CD4-positive, CD25-positive, alpha-beta regulatory T cell (primary cell): Measurements from ENCODE around the gene TRIM10. TPM values are rescaled to one million over a fixed set of nuclear protein-coding genes. Genes with fewer than 3 reads are reported as not detected.
A peak's percentile ranks its signal among the peaks of the same experiment; 100 is the strongest.

ENCODE experiments used
- ATAC-seq, 2 donors: fragments of 150-1000 bp; cut with Tn5 transposase; one replicate each; pipeline ENCODE4 v1.10.0; 2021; ENCODE audit warnings: low read depth in 2 of 2, moderate number of reproducible peaks in 2 of 2, moderate library complexity in 1 of 2
- DNase-seq, 3 donors: peaks; one replicate each; pipeline versions ENCODE4 v3.0.0 to v3.0.0-alpha.2; 2012 to 2022; ENCODE audit warnings: mixed read lengths in 1 of 3
- H3K27ac ChIP-seq: one replicate; pipeline ENCODE4 v1.7.0; 2013; ENCODE audit warnings: mild to moderate bottlenecking, low read length; ENCODE audit not compliant: insufficient read depth, poor library complexity, severe bottlenecking
- H3K27me3 ChIP-seq: one replicate; pipeline ENCODE4 v1.7.0; 2013; ENCODE audit warnings: low read length; ENCODE audit not compliant: control insufficient read depth, insufficient read depth
- H3K36me3 ChIP-seq: one replicate; pipeline ENCODE4 v1.7.0; 2013; ENCODE audit warnings: mild to moderate bottlenecking, low read length, moderate library complexity; ENCODE audit not compliant: control insufficient read depth, insufficient read depth
- H3K4me1 ChIP-seq: 2 replicates; pipeline ENCODE4 v1.7.0; 2013; ENCODE audit warnings: mild to moderate bottlenecking, low read length; ENCODE audit not compliant: insufficient read depth, control insufficient read depth, poor library complexity, severe bottlenecking
- H3K4me3 ChIP-seq: one replicate; pipeline ENCODE4 v1.7.0; 2013; ENCODE audit warnings: low read depth, mild to moderate bottlenecking, low read length, moderate library complexity
- H3K9me3 ChIP-seq, 2 experiments: 1 replicate in 1 of 2; 2 replicates in 1 of 2; pipeline ENCODE4 v1.7.0; 2013; ENCODE audit warnings: low read length in 2 of 2, mild to moderate bottlenecking in 1 of 2, moderate library complexity in 1 of 2; ENCODE audit not compliant: control insufficient read depth in 2 of 2
- H3K27ac Mint-ChIP-seq, 3 donors: one replicate each; pipeline ENCODE4 v1.8.0; 2020 to 2022; ENCODE audit warnings: mild to moderate bottlenecking in 3 of 3, mixed read lengths in 3 of 3, moderate library complexity in 2 of 3
- H3K27me3 Mint-ChIP-seq: one replicate; pipeline ENCODE4 v1.8.0; 2022; ENCODE audit warnings: mild to moderate bottlenecking, mixed read lengths
- H3K36me3 Mint-ChIP-seq: one replicate; pipeline ENCODE4 v1.8.0; 2020; ENCODE audit warnings: mixed read lengths
- H3K4me1 Mint-ChIP-seq, 4 donors: one replicate each; pipeline ENCODE4 v1.8.0; 2020 to 2022; ENCODE audit warnings: mixed read lengths in 4 of 4, mild to moderate bottlenecking in 1 of 4
- H3K4me3 Mint-ChIP-seq, 4 donors: one replicate each; pipeline ENCODE4 v1.8.0; 2020 to 2022; ENCODE audit warnings: mild to moderate bottlenecking in 4 of 4, mixed read lengths in 4 of 4, moderate library complexity in 3 of 4
- H3K9me3 Mint-ChIP-seq, 7 donors: one replicate each; pipeline ENCODE4 v1.8.0; 2020 to 2022; ENCODE audit warnings: mixed read lengths in 7 of 7, mild to moderate bottlenecking in 3 of 7, moderate library complexity in 2 of 7
- polyA plus RNA-seq, 4 donors: library from polyadenylated mRNA; unstranded; fragments of 300-500 nt; fragmentation: Illumina TruSeq; gene quantifications; one replicate each; pipeline ENCODE4 v1.2.3, GENCODE V29; 2021
- total RNA-seq: library from RNA; stranded (reverse); gene quantifications from one replicate; pipeline ENCODE4 v1.2.3, GENCODE V29; 2022

The TRIM10 gene
- total and polyA plus RNA-seq, 5 donors from 2014 or later, result not detected

- ATAC-seq (no peak), DNase-seq (no peak)
- H3K9me3 ChIP-seq, result no peaks in the 10 kb centered on the region
- no peak overlapping the region for H3K4me3 ChIP-seq
- no peaks in the 10 kb centered on the region for H3K27me3 ChIP-seq
- Mint-ChIP-seq H3K4me1 (peaks cover 14 to 46% (median 24%) of the 10 kb centered on the region in 4 donors), H3K4me3 (no peak overlapping the region), H3K36me3 (peaks cover 39% of the 10 kb centered on the region), H3K9me3 (no peaks in the 10 kb centered on the region), H3K27me3 (no peaks in the 10 kb centered on the region), H3K27ac (no peak overlapping the region)
- peaks cover 4% of the 10 kb centered on the region for H3K4me1 ChIP-seq
- H3K36me3 ChIP-seq, result peaks cover 79% of the 10 kb centered on the region
- H3K27ac ChIP-seq, result no peak overlapping the region
Measured at GRCh38 chr6:30198166-30199084, 37.4 kb upstream of the TRIM10 start.

- DNase-seq (no peak), ATAC-seq (no peak)
- Histone ChIP-seq H3K27ac (no peak overlapping the region), H3K27me3 (no peaks in the 10 kb centered on the region), H3K4me3 (no peak overlapping the region), H3K4me1 (no peaks in the 10 kb centered on the region), H3K36me3 (peaks cover 89% of the 10 kb centered on the region), H3K9me3 (no peaks in the 10 kb centered on the region)
- Mint-ChIP-seq H3K27ac (no peak overlapping the region), H3K9me3 (no peaks in the 10 kb centered on the region), H3K4me3 (no peak overlapping the region), H3K27me3 (no peaks in the 10 kb centered on the region), H3K4me1 (peaks cover 4 to 28% (median 12%) of the 10 kb centered on the region in 4 donors), H3K36me3 (peaks cover 45% of the 10 kb centered on the region)
Measured at GRCh38 chr6:30196376-30196775, 35.4 kb upstream of the TRIM10 start.

GRCh38 chr6:30195951-30196350, 34.9 kb upstream of the TRIM10 start:
- H3K36me3 Mint-ChIP-seq, result peaks cover 45% of the 10 kb centered on the region
- no peak for ATAC-seq
- H3K27ac Mint-ChIP-seq, result no peak overlapping the region

GRCh38 chr6:30194797-30195690, 34.0 kb upstream of the TRIM10 start:
- Histone ChIP-seq H3K27me3 (no peaks in the 10 kb centered on the region), H3K27ac (no peak overlapping the region), H3K4me1 (no peaks in the 10 kb centered on the region), H3K36me3 (peaks cover 90% of the 10 kb centered on the region), H3K4me3 (no peak overlapping the region), H3K9me3 (no peaks in the 10 kb centered on the region)
- H3K4me1 Mint-ChIP-seq, result peaks cover 0 to 15% (median 3%) of the 10 kb centered on the region in 4 donors
- DNase-seq (no peak), ATAC-seq (no peak)
- H3K4me3 Mint-ChIP-seq, result no peak overlapping the region
- peaks cover 48% of the 10 kb centered on the region for H3K36me3 Mint-ChIP-seq
- no peaks in the 10 kb centered on the region for H3K27me3 Mint-ChIP-seq
- no peaks in the 10 kb centered on the region for H3K9me3 Mint-ChIP-seq
- peak overlapping the region in 2 of 3 donors; percentile 36 to 56 for H3K27ac Mint-ChIP-seq

More at GRCh38 chr6:30195951-30196350, 34.9 kb upstream of the TRIM10 start:
- Mint-ChIP-seq H3K4me1 (peaks cover 4 to 24% (median 10%) of the 10 kb centered on the region in 4 donors), H3K9me3 (no peaks in the 10 kb centered on the region), H3K4me3 (no peak overlapping the region), H3K27me3 (no peaks in the 10 kb centered on the region)
- Histone ChIP-seq H3K27ac (no peak overlapping the region), H3K4me3 (no peak overlapping the region), H3K27me3 (no peaks in the 10 kb centered on the region), H3K9me3 (no peaks in the 10 kb centered on the region), H3K36me3 (peaks cover 90% of the 10 kb centered on the region), H3K4me1 (no peaks in the 10 kb centered on the region)
- no peak for DNase-seq

- ATAC-seq (no peak), DNase-seq (no peak)
- H3K36me3 ChIP-seq, result peaks cover 86% of the 10 kb centered on the region
- Mint-ChIP-seq H3K4me3 (no peak overlapping the region), H3K4me1 (peaks cover 0 to 5% (median 3%) of the 10 kb centered on the region in 4 donors), H3K27me3 (no peaks in the 10 kb centered on the region), H3K27ac (no peak overlapping the region), H3K36me3 (peaks cover 49% of the 10 kb centered on the region), H3K9me3 (no peaks in the 10 kb centered on the region)
- no peak overlapping the region for H3K4me3 ChIP-seq
- H3K27ac ChIP-seq, result no peak overlapping the region
- H3K4me1 ChIP-seq, result no peaks in the 10 kb centered on the region
- no peaks in the 10 kb centered on the region for H3K27me3 ChIP-seq
- H3K9me3 ChIP-seq, result no peaks in the 10 kb centered on the region
Measured at GRCh38 chr6:30192076-30192475, 31.1 kb upstream of the TRIM10 start.

GRCh38 chr6:30188541-30188940, 27.5 kb upstream of the TRIM10 start:
- no peak overlapping the region for H3K4me3 Mint-ChIP-seq
- no peak overlapping the region for H3K27ac ChIP-seq
- no peaks in the 10 kb centered on the region for H3K27me3 ChIP-seq
- H3K27ac Mint-ChIP-seq, result peak overlapping the region in 1 of 3 donors; percentile 92
- no peaks in the 10 kb centered on the region for H3K27me3 Mint-ChIP-seq
- no peaks in the 10 kb centered on the region for H3K9me3 ChIP-seq
- H3K4me1 Mint-ChIP-seq, result peaks cover 0 to 4% (median 0%) of the 10 kb centered on the region in 4 donors
- H3K9me3 Mint-ChIP-seq, result no peaks in the 10 kb centered on the region
- H3K36me3 Mint-ChIP-seq, result peaks cover 52% of the 10 kb centered on the region
- peaks cover 77% of the 10 kb centered on the region for H3K36me3 ChIP-seq
- no peaks in the 10 kb centered on the region for H3K4me1 ChIP-seq
- DNase-seq, result no peak
- H3K4me3 ChIP-seq, result no peak overlapping the region
- no peak for ATAC-seq

GRCh38 chr6:30185846-30186484, 25.0 kb upstream of the TRIM10 start:
- H3K27me3 ChIP-seq, result no peaks in the 10 kb centered on the region
- Mint-ChIP-seq H3K27ac (peak overlapping the region in 1 of 3 donors; percentile 36), H3K4me3 (no peak overlapping the region), H3K9me3 (peaks cover 0 to 2% (median 0%) of the 10 kb centered on the region in 7 donors), H3K4me1 (peaks cover 0 to 6% (median 2%) of the 10 kb centered on the region in 4 donors), H3K27me3 (no peaks in the 10 kb centered on the region), H3K36me3 (peaks cover 42% of the 10 kb centered on the region)
- peaks cover 59% of the 10 kb centered on the region for H3K36me3 ChIP-seq
- DNase-seq (no peak), ATAC-seq (no peak)
- H3K4me1 ChIP-seq, result no peaks in the 10 kb centered on the region
- H3K9me3 ChIP-seq, result no peaks in the 10 kb centered on the region
- no peak overlapping the region for H3K4me3 ChIP-seq
- no peak overlapping the region for H3K27ac ChIP-seq
